Activated naive CD8-positive, alpha-beta T cell treated with anti-CD3 and anti-CD28 coated beads, Interleukin-2, amount 50 U/mL, for 24 hours (primary cell): ENCODE results near the gene WBP2.
A peak's percentile ranks its signal among the peaks of the same experiment; 100 is the strongest.
"Not testable (repeated sequence)": the region's sequence is repeated elsewhere in the genome, so short reads cannot be mapped to it uniquely, and the experiment has no call there.

ENCODE experiments used
- ATAC-seq: fragments of 150-1000 bp; cut with Tn5 transposase; one replicate; pipeline ENCODE4 v1.10.0; 2021
- DNase-seq: peaks from one replicate; pipeline ENCODE4 v3.0.0; 2021
- H3K27ac Mint-ChIP-seq: one replicate; pipeline ENCODE4 v1.8.0; 2021; ENCODE audit warnings: mild to moderate bottlenecking, mixed read lengths
- H3K27me3 Mint-ChIP-seq: one replicate; pipeline ENCODE4 v1.8.0; 2021; ENCODE audit warnings: mixed read lengths
- H3K36me3 Mint-ChIP-seq: one replicate; pipeline ENCODE4 v1.8.0; 2021; ENCODE audit warnings: low read depth, mixed read lengths
- H3K4me1 Mint-ChIP-seq: one replicate; pipeline ENCODE4 v1.8.0; 2021; ENCODE audit warnings: mixed read lengths
- H3K4me3 Mint-ChIP-seq: one replicate; pipeline ENCODE4 v1.8.0; 2021; ENCODE audit warnings: mild to moderate bottlenecking, moderate library complexity, mixed read lengths
- H3K9me3 Mint-ChIP-seq: one replicate; pipeline ENCODE4 v1.8.0; 2021; ENCODE audit warnings: mixed read lengths

Gene WBP2

DNA sequence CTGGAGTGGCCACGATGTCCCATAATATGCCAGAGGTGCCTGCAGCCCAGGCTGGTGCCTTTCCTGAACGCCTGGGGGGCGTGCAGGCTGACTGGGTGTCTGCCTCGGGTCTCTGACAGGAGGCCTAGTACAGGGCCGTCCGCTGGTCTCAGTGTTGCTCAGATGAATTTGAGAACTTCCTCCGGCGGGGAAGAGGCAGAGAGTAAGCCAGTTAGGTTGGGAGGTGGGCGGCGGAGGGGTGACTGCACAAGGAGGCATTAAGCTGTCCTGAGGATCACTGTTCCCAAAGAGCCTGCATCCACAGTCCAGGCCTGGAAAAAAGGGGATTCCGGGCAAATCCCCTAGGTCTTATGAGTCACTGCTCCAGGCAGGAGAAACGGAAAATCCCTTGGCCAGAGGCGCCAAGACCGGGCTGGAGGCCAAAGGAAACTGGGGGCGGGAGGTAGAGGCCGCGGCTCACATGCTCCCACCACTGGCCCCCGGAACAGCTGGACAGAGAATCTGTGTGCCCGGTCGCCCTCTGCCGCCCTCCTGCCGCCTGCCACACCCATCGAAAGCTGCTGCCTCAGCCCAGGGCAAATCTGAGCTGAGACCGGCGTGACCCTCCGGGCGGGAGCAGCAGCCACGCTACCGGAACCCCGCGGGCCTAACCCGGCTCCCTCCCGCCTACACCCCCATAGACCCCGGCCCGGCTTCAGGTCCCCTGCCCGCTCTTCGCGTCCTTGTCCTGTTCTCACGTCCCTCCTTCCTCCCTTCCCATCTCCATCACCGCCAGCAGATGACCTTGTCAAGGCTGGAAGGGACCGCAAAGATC is 22.0 kb upstream of the WBP2 start:
- Mint-ChIP-seq H3K27ac (peak overlapping the region; percentile 87), H3K36me3 (no peaks in the 10 kb centered on the region), H3K27me3 (peaks cover 5% of the 10 kb centered on the region), H3K4me1 (peaks cover 35% of the 10 kb centered on the region), H3K4me3 (peak overlapping the region; percentile 84), H3K9me3 (no peaks in the 10 kb centered on the region)
- ATAC-seq (peak; percentile 33), DNase-seq (peak; percentile 42)

DNA sequence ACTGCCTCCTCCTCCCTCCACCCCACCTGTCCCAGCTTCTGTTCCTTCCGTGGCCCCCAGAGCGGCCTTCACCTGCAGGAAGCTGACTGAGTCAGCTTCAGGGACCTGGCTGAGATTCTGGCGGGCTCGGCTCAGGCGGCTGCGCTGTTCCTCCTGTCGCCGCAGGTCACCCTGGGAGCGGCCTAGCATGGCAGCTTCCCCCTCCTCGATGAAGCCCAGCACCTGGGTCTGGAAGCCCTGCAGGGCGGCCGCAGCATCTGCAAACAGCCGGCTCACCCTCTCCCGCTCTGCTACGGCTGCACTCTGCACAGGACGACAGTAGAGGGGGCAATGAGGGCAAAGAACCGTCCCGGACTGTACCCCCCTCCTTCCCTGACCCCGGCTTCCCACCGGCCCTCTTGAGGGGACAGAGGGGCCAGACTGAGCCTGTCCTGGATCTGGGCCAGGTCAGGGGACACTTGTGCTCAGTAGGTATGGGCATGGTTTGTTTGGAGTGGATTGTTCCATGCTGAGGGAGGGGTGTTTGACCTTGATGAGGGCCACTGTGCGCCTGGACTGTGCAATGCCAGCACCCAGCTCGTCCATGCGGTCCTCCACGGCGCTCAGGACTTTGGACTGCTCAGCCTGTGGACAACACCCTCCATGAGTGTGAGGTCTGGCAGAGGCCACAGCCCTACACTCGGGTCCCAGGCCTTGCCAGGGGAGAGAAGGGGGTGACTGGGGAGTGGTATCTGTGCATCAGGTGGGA is 21.2 kb upstream of the WBP2 start:
- H3K4me1 Mint-ChIP-seq, result peaks cover 27% of the 10 kb centered on the region
- H3K27ac Mint-ChIP-seq, result peak overlapping the region; percentile 87
- no peaks in the 10 kb centered on the region for H3K9me3 Mint-ChIP-seq
- ATAC-seq, result peak; percentile 51
- peaks cover 5% of the 10 kb centered on the region for H3K27me3 Mint-ChIP-seq
- peak; percentile 68 for DNase-seq
- peak overlapping the region; percentile 84 for H3K4me3 Mint-ChIP-seq
- H3K36me3 Mint-ChIP-seq, result no peaks in the 10 kb centered on the region

DNA sequence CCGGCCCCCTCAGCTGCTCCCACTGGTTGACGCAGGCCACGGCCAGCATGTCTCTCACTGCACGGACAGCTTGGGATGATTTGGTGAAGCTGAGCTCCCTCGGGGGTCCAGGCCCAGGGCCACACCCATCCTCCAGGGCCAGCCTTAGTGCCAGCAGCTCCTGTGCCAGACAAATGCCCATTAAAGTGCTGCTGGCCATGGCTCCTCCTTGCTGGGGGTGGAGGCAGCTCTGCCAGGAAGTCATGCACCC is 20.7 kb upstream of the WBP2 start:
- ATAC-seq, result no peak
- peaks cover 27% of the 10 kb centered on the region for H3K4me1 Mint-ChIP-seq
- H3K4me3 Mint-ChIP-seq, result peak overlapping the region; percentile 84
- H3K9me3 Mint-ChIP-seq, result no peaks in the 10 kb centered on the region
- H3K27ac Mint-ChIP-seq, result peak overlapping the region; percentile 87
- H3K36me3 Mint-ChIP-seq, result no peaks in the 10 kb centered on the region
- peaks cover 5% of the 10 kb centered on the region for H3K27me3 Mint-ChIP-seq
- DNase-seq, result no peak

DNA sequence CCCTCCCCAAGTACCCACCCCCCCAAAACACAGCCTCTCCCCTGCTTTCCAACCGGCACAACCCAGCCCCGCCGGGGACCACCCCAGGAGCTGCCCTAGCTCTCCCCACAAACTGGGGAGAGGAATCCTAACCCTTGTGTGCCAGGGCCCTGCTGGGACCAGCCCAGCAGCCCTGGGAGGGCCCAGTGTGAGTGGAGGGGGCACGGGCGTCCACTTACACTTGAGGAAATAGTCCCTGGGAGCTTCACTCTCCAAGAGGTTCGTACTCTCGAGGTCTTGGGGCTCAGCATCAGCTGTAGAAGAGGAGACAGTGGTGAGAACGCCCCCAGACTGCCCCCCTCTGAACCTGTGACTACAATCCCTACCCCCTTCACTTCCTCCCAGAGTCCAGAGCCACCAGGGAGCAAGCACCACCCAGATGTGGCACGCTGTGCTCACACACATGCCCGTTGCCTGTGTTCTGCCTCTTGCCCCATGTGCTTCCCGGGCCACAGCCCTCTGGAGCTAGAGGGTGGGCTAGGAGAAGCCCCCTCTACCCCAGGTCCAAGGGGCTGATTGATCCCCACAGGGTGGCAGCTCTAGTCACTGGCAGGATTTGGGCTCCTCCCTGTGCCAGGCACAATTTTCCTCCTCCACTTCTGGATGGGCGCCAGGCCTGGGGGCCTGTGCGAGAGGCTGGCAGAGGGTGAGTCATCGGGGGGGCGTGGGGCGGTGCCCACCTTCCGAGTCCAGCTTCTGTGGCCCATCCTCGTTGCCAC is 20.2 kb upstream of the WBP2 start:
- peak overlapping the region; percentile 84 for H3K4me3 Mint-ChIP-seq
- peak overlapping the region; percentile 87 for H3K27ac Mint-ChIP-seq
- peaks cover 27% of the 10 kb centered on the region for H3K4me1 Mint-ChIP-seq
- no peaks in the 10 kb centered on the region for H3K9me3 Mint-ChIP-seq
- H3K27me3 Mint-ChIP-seq, result peaks cover 4% of the 10 kb centered on the region
- ATAC-seq (no peak), DNase-seq (no peak)
- no peaks in the 10 kb centered on the region for H3K36me3 Mint-ChIP-seq

DNA sequence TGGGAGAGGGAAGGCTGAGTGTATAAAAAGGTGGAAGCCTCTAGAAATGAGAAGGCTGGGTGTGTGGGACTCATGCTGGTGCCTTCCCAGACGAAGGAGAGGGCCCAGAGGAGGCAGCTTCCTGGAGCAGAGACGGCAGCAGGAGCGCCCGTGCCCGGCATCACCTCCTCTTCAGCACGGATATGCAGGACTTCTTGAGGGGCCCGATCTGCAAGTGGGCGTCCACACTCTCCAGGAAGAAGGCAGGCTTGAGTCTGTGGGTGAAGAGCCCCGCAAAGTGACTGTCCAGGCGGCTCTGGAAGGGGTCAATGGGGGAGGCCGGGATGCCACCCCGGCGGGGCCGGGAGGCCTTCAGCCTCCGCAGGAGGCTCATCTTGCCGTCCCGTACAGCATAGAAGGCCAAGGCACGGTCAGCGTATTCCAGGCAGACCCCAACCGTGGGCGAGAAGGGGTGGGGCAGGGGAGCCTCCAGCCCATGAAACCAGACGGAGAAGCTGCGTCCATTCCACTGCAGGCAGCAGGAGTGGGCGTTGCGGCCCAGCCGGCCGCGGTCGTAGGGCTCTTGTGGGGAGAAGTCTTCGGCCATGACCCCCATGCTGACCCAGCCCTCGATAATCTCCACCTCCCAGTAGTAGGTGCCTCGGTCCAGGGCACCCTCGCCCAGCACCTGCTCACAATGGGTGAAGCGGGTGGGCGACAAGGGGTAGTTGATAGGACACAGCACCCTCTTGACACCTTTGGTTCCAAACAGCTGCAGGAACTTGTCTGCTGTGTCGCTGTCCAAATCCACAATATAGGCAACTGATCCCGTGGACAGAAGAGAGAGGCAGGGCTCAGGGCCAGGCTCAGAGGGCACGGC is 19.4 kb upstream of the WBP2 start:
- H3K36me3 Mint-ChIP-seq, result no peaks in the 10 kb centered on the region
- no peak for DNase-seq
- no peak overlapping the region for H3K27ac Mint-ChIP-seq
- no peaks in the 10 kb centered on the region for H3K9me3 Mint-ChIP-seq
- H3K27me3 Mint-ChIP-seq, result no peaks in the 10 kb centered on the region
- peak overlapping the region; percentile 11 for H3K4me3 Mint-ChIP-seq
- H3K4me1 Mint-ChIP-seq, result peaks cover 27% of the 10 kb centered on the region
- no peak for ATAC-seq

DNA sequence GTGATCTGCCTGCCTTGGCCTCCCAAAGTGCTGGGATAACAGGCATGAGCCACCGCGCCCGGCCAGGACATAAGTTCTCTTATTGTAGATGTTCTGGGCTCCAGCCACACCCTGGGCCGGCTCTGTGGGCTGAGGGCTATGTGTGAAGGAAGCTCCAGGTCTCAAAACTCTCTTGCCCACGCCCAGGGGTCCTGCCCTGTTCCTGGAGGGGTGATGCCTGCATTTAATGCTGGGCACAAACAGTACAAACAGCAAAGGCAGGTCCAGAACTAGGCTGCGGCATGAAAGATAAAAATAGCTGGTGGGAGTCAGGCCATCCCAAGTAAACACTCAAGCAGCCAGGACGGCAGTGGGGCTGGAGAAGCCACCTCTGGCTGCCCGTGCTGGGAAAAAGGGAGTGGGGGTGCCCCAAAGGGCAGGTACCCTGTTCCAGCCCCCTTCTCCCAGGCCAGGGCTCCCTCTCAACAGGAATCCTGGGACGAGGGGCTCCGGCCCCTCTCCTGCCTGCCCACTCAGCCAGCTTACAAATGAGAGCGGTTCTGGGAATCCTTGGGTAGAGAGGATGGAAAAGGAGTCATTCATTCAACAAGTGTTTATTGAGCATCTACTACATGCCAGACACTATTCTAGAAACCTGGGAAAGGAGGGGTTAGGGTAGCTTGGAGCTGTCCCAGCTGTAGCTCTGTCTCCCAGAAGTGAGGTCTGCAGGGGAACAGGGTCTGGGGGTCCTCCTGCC is 18.6 kb upstream of the WBP2 start:
- Mint-ChIP-seq H3K9me3 (no peaks in the 10 kb centered on the region), H3K27ac (no peak overlapping the region), H3K36me3 (no peaks in the 10 kb centered on the region), H3K4me1 (peaks cover 25% of the 10 kb centered on the region), H3K4me3 (peak overlapping the region; percentile 11), H3K27me3 (no peaks in the 10 kb centered on the region)
- ATAC-seq (no peak), DNase-seq (no peak)

DNA sequence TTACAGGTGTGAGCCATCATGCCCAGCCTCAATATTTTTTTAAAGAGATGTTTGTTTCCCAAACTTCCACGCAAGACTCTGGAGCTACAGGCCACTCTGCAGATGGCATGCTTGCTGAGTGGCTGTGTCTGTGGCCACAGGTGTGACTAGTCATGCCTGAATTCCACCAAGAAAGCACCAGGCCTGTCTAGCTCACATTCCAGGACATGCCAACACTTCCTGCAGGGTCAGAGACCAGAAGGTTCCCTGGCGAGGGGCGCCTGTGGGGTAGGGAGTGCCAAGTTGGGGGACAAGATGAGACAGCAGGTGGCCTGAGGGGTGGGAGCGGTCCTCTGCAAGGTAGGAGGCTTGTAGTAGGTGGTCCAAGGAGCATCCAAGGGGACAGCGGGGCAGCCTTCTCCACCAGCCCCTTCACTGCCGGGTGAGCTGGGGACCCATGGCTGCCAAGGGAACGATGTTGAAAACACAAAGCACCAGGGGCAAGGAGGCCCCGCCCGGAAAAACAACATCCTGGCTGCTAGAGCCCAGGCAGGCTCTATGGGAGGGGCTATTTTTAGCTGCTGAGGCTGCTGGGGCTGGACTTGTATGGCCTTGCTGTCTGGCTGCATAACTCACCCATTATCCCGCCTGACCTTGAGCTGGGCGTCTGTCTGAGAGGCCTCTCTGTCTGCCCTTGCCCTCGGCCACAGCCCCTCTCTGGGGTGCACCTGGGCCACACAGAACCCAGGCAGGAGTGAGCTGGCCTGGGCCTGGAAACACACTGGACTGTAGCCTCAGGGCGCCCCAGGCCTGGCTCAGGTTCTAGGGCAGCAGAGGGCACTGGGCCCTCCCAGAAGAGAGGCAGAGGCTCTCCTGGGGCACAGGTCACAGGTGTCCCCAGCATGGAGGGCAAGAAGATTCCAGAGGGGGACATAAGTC is 17.6 kb upstream of the WBP2 start:
- Mint-ChIP-seq H3K27me3 (no peaks in the 10 kb centered on the region), H3K27ac (peak overlapping the region; percentile 26), H3K9me3 (no peaks in the 10 kb centered on the region), H3K4me1 (peaks cover 22% of the 10 kb centered on the region), H3K4me3 (no peak overlapping the region), H3K36me3 (no peaks in the 10 kb centered on the region)
- DNase-seq (no peak), ATAC-seq (no peak)

DNA sequence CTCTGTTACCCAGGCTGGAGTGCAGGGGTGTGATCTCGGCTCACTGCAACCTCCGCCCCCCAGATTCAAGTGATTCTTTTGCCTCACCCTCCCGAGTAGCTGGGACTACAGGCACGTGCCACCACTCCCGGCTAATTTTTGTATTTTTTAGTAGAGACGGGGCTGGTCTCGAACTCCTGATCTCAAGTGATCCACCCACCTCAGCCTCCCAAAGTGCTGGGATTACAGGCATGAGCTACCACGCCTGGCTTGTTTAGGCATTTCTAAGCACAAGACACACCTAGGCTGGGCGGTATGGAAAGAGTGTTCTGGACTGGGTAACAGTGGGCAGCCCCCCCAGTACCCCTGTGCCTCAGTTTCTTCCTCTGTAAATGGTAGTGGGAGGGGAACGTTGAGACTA is 15.1 kb upstream of the WBP2 start:
- H3K4me1 Mint-ChIP-seq, H3K9me3 Mint-ChIP-seq, H3K36me3 Mint-ChIP-seq, H3K4me3 Mint-ChIP-seq, H3K27me3 Mint-ChIP-seq, H3K27ac Mint-ChIP-seq, DNase-seq, ATAC-seq: not testable (repeated sequence)

DNA sequence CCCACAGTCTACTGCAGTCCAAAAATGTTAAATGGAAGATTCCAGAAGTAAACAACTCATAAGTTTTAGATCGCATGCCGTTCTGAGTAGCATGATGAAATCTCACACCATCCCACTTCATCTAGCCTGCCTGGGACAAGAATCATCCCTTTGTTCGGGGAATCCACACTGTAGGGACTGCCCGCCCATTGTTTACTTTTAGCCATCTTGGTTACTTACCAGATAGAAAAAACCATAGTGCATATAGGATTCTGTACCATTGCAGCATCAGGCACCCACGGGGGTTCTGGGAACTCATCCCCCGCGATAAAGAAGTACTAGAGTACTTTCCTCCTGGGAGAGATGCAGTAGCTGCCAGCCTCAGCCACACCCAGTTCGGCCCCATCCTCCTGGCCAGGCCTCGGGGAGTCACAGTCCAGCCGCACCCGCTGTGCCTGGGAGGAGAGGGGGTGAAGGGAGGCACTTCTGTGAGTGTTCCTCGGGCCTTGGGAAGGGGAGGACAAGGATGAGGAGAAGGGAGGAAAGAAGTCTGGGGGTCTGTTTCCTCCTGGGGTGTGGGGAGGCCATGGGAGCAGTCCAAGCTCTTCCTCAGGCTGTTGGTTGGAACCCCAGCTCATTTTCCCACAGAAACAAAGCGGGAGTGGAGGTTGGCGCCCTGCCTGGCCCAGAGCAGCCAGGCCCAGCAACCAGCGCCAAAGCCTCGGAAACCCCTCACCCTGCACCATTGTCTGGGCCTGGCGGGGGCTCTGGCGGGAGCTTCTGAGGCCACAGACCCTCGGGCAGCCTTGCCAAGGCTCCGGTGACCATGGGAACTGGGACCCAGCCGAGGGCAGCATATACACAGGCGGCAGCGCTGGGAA is 14.4 kb upstream of the WBP2 start:
- Mint-ChIP-seq H3K4me1 (peaks cover 13% of the 10 kb centered on the region), H3K9me3 (no peaks in the 10 kb centered on the region), H3K27me3 (no peaks in the 10 kb centered on the region), H3K36me3 (no peaks in the 10 kb centered on the region), H3K4me3 (no peak overlapping the region), H3K27ac (no peak overlapping the region)
- ATAC-seq (no peak), DNase-seq (no peak)

DNA sequence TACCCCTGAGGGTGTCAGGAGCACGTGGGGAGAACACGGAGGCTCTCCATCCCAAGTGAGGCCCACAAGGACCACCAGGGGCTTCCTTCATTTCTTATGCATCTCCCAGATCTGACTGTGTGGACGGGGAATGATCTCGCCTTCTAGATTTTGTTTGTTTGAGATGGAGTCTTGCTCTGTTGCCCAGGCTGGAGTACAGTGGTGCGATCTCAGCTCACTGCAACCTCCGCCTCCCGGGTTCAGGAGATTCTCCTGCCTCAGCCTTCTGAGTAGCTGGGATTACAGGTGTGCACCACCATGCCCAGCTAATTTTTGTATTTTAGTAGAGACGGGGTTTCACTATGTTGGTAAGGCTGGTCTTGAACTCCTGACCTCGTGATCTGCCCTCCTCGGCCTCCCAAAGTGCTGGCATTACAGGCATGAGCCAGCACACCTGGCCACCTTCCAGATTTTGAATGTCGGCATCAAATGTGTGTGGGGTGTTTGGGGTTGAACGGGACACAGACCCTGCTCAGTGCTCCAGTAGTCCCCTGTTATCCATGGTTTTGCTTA is 13.7 kb upstream of the WBP2 start:
- H3K4me3 Mint-ChIP-seq, H3K36me3 Mint-ChIP-seq, H3K9me3 Mint-ChIP-seq, DNase-seq, H3K27me3 Mint-ChIP-seq, ATAC-seq, H3K27ac Mint-ChIP-seq: not testable (repeated sequence)
- H3K4me1 Mint-ChIP-seq, result peaks cover 20% of the 10 kb centered on the region

DNA sequence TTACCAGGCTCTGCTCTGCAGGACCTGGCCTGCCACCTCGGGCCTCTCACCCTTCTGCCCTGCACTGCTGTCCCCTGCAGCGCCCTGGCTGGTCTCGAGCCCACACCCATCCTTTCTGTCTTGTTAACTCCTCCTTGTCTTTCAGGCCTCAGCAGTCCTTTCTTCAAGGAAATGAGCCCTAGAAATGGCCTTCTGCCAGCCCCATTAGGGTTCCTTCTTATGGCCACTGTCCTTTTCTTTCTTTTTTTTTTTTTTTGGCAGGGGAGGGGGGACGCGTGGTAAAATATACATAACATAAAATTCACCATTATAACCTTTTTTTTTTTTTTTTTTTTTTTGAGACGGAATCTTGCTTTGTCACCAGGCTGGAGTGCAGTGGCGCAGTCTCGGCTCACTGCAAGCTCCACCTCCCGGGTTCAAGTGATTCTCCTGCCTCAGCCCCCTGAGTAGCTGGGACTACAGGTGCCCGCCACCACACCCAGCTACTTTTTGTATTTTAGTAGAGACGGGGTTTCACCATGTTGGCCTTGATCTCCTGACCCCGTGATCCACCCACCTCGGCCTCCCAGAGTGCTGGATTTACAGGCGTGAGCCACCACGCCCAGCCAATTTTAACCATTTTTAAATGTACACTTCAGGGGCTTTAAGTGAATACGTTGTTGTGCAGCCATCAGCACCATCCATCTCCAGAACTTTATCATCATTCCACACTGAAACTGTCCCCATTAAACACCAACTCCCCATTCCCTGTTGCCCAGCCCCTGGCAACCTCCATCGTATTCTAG is 10.5 kb upstream of the WBP2 start:
- not testable (repeated sequence) for H3K9me3 Mint-ChIP-seq, H3K27me3 Mint-ChIP-seq, DNase-seq, ATAC-seq, H3K36me3 Mint-ChIP-seq, H3K27ac Mint-ChIP-seq, H3K4me3 Mint-ChIP-seq
- H3K4me1 Mint-ChIP-seq, result peaks cover 21% of the 10 kb centered on the region
